IPS-15b (cell line): ENCODE results near the gene ACP2.

Source experiments
- H3K27me3 ChIP-seq: one replicate; pipeline ENCODE4 v1.6.1; 2013; ENCODE audit warnings: low read length; ENCODE audit not compliant: control insufficient read depth, insufficient read depth
- H3K36me3 ChIP-seq: one replicate; pipeline ENCODE4 v1.6.1; 2013; ENCODE audit warnings: low read length; ENCODE audit not compliant: control insufficient read depth, insufficient read depth
- H3K4me1 ChIP-seq: one replicate; pipeline ENCODE4 v1.6.1; 2013; ENCODE audit warnings: mild to moderate bottlenecking, low read length; ENCODE audit not compliant: control insufficient read depth, insufficient read depth
- H3K4me3 ChIP-seq: one replicate; pipeline ENCODE4 v1.5.1; 2013; ENCODE audit warnings: low read depth, low read length
- H3K9ac ChIP-seq: one replicate; pipeline ENCODE4 v1.6.1; 2013; ENCODE audit warnings: low read depth, mild to moderate bottlenecking, low read length
- H3K9me3 ChIP-seq: one replicate; pipeline ENCODE4 v1.6.1; 2013; ENCODE audit warnings: mild to moderate bottlenecking, low read length; ENCODE audit not compliant: control insufficient read depth, insufficient read depth

Gene ACP2

GRCh38 chr11:47276923-47277322 lies 28.3 kb upstream of the ACP2 start:
- H3K27me3 ChIP-seq: no peaks in the 10 kb centered on the region
- peaks cover 30% of the 10 kb centered on the region for H3K36me3 ChIP-seq
- H3K4me1 ChIP-seq: peaks cover 3% of the 10 kb centered on the region
- H3K9me3 ChIP-seq: no peaks in the 10 kb centered on the region
- no peak overlapping the region for H3K4me3 ChIP-seq
- H3K9ac ChIP-seq: no peak overlapping the region

- H3K9ac ChIP-seq: no peak overlapping the region
- peaks cover 24% of the 10 kb centered on the region for H3K36me3 ChIP-seq
- peaks cover 10% of the 10 kb centered on the region for H3K4me1 ChIP-seq
- no peaks in the 10 kb centered on the region for H3K9me3 ChIP-seq
- H3K27me3 ChIP-seq: no peaks in the 10 kb centered on the region
- H3K4me3 ChIP-seq: no peak overlapping the region
These were observed 26.1 kb upstream of the ACP2 start for GRCh38 chr11:47274495-47275235.

- Histone ChIP-seq H3K4me1 (peaks cover 17% of the 10 kb centered on the region), H3K27me3 (no peaks in the 10 kb centered on the region), H3K4me3 (no peak overlapping the region), H3K36me3 (peaks cover 22% of the 10 kb centered on the region), H3K9me3 (no peaks in the 10 kb centered on the region), H3K9ac (no peak overlapping the region)
These were observed 24.1 kb upstream of the ACP2 start for GRCh38 chr11:47272706-47273105.

GRCh38 chr11:47271961-47272661 lies 23.5 kb upstream of the ACP2 start:
- Histone ChIP-seq H3K4me3 (no peak overlapping the region), H3K36me3 (peaks cover 22% of the 10 kb centered on the region), H3K4me1 (peaks cover 18% of the 10 kb centered on the region), H3K27me3 (no peaks in the 10 kb centered on the region), H3K9me3 (no peaks in the 10 kb centered on the region), H3K9ac (no peak overlapping the region)

- peak overlapping the region; percentile 65 for H3K4me3 ChIP-seq
- no peaks in the 10 kb centered on the region for H3K9me3 ChIP-seq
- no peak overlapping the region for H3K9ac ChIP-seq
- H3K36me3 ChIP-seq: peaks cover 15% of the 10 kb centered on the region
- H3K4me1 ChIP-seq: peaks cover 18% of the 10 kb centered on the region
- H3K27me3 ChIP-seq: no peaks in the 10 kb centered on the region
These were observed 22.7 kb upstream of the ACP2 start for GRCh38 chr11:47271328-47271727.

GRCh38 chr11:47270331-47271271 lies 22.0 kb upstream of the ACP2 start:
- Histone ChIP-seq H3K9ac (peak overlapping the region; percentile 49), H3K36me3 (peaks cover 8% of the 10 kb centered on the region), H3K4me1 (peaks cover 18% of the 10 kb centered on the region), H3K4me3 (peak overlapping the region; percentile 89), H3K27me3 (no peaks in the 10 kb centered on the region), H3K9me3 (no peaks in the 10 kb centered on the region)

GRCh38 chr11:47269829-47270305 lies 21.3 kb upstream of the ACP2 start, which contains the start of gene MADD:
Gene MADD (plus strand): TSS chr11:47270133.
- H3K36me3 ChIP-seq: peaks cover 5% of the 10 kb centered on the region
- H3K9ac ChIP-seq: peak within 1 kb of the TSS; percentile 83
- H3K4me1 ChIP-seq: peaks cover 18% of the 10 kb centered on the region
- H3K27me3 ChIP-seq: no peaks in the 10 kb centered on the region
- H3K4me3 ChIP-seq: peak within 1 kb of the TSS; percentile 89
- H3K9me3 ChIP-seq: no peaks in the 10 kb centered on the region

- peak overlapping the region; percentile 83 for H3K9ac ChIP-seq
- H3K4me1 ChIP-seq: peaks cover 18% of the 10 kb centered on the region
- H3K4me3 ChIP-seq: peak overlapping the region; percentile 89
- H3K9me3 ChIP-seq: no peaks in the 10 kb centered on the region
- no peaks in the 10 kb centered on the region for H3K27me3 ChIP-seq
- no peaks in the 10 kb centered on the region for H3K36me3 ChIP-seq
These were observed 20.6 kb upstream of the ACP2 start for GRCh38 chr11:47269002-47269828.

GRCh38 chr11:47268448-47269001 lies 19.9 kb upstream of the ACP2 start:
- no peaks in the 10 kb centered on the region for H3K27me3 ChIP-seq
- H3K4me3 ChIP-seq: peak overlapping the region; percentile 87
- H3K36me3 ChIP-seq: no peaks in the 10 kb centered on the region
- H3K9ac ChIP-seq: peak overlapping the region; percentile 83
- H3K4me1 ChIP-seq: peaks cover 18% of the 10 kb centered on the region
- no peaks in the 10 kb centered on the region for H3K9me3 ChIP-seq

GRCh38 chr11:47267876-47268275 lies 19.3 kb upstream of the ACP2 start:
- Histone ChIP-seq H3K36me3 (no peaks in the 10 kb centered on the region), H3K4me3 (no peak overlapping the region), H3K27me3 (no peaks in the 10 kb centered on the region), H3K4me1 (peaks cover 18% of the 10 kb centered on the region), H3K9me3 (no peaks in the 10 kb centered on the region), H3K9ac (no peak overlapping the region)
